Lung (tissue), 12 donors: Measurements from ENCODE around the gene TMEM121B. TPM values are rescaled to one million over a fixed set of nuclear protein-coding genes. Genes with fewer than 3 reads are reported as not detected.

ENCODE experiments used
- ATAC-seq: fragments of 200-7000 bp; cut with Tn5 transposase; one replicate; pipeline ENCODE4 v1.9.1; 2020; ENCODE audit warnings: moderate number of reproducible peaks; ENCODE audit not compliant: insufficient read depth, low FRiP score
- DNase-seq, 3 donors: peaks; one replicate each; pipeline ENCODE4 v3.0.0-alpha.2; 2013 to 2017
- H3K27ac ChIP-seq, 2 donors: one replicate each; pipeline ENCODE4 v1.5.1; 2013; ENCODE audit warnings: mild to moderate bottlenecking in 2 of 2, moderate library complexity in 2 of 2, control low read depth in 1 of 2, inconsistent platforms in 1 of 2, low read depth in 1 of 2, low read length in 1 of 2
- H3K27me3 ChIP-seq, 3 donors: one replicate each; pipeline ENCODE4 v1.5.1; 2013; ENCODE audit warnings: low read length in 2 of 3; ENCODE audit not compliant: control insufficient read depth in 3 of 3, insufficient read depth in 3 of 3
- H3K36me3 ChIP-seq, 4 donors: one replicate each; pipeline ENCODE4 v1.5.1; 2013; ENCODE audit warnings: low read length in 4 of 4, mild to moderate bottlenecking in 1 of 4, moderate library complexity in 1 of 4; ENCODE audit not compliant: control insufficient read depth in 4 of 4, insufficient read depth in 4 of 4
- H3K4me1 ChIP-seq, 5 donors: one replicate each; pipeline ENCODE4 v1.5.1; 2013; ENCODE audit warnings: low read length in 5 of 5, mild to moderate bottlenecking in 2 of 5, moderate library complexity in 1 of 5; ENCODE audit not compliant: control insufficient read depth in 5 of 5, insufficient read depth in 5 of 5
- H3K4me3 ChIP-seq: one replicate; pipeline ENCODE4 v1.5.1; 2013; ENCODE audit warnings: mild to moderate bottlenecking, control low read depth, moderate library complexity
- H3K9ac ChIP-seq, 2 donors: one replicate each; pipeline ENCODE4 v1.5.1; 2013; ENCODE audit warnings: low read length in 2 of 2, control low read depth in 1 of 2; ENCODE audit not compliant: insufficient read depth in 1 of 2
- H3K9me3 ChIP-seq, 4 donors: one replicate each; pipeline ENCODE4 v1.5.1; 2013; ENCODE audit warnings: low read length in 3 of 4, mild to moderate bottlenecking in 1 of 4, moderate library complexity in 1 of 4; ENCODE audit not compliant: control insufficient read depth in 4 of 4, insufficient read depth in 3 of 4
- CTCF ChIP-seq: IDR thresholded peaks from 2 replicates; pipeline ENCODE4 v1.5.1; 2012; ENCODE audit warnings: mild to moderate bottlenecking; ENCODE audit errors: control extremely low read depth, extremely low read depth
- WGBS, 2 donors: extraction: QIAGEN DNeasy Blood & Tissue Kit; methylation state at CpG; one replicate each; pipeline ENCODE4 v1.1.7; 2013; 5-methylcytosine and 5-hydroxymethylcytosine counted together
- polyA plus RNA-seq, 2 donors: library from polyadenylated mRNA; stranded (reverse); fragments of 200-250 nt; gene quantifications; one replicate each; pipeline ENCODE4 v1.2.1, GENCODE V29; 2013
- total RNA-seq, 2 donors: library from RNA; depleted of rRNA in 1 of 2; stranded (reverse); fragments of >200 nt in 1 of 2; gene quantifications; one replicate each; pipeline ENCODE4 v1.2.1, GENCODE V29; 2014 to 2021
- donor health status: control.
- donor health status: control.
- donor health status: Bipolar disorder and iron deficiency.
- donor health status: healthy.
- donor health status: DM: yes; HTN: yes; CAD: no.

Gene TMEM121B
- total and polyA plus RNA-seq, 4 donors: 0.26 to 1.4 (median 0.56) TPM

- Histone ChIP-seq H3K9me3 (no peaks in the 10 kb centered on the region), H3K36me3 (peaks cover 6 to 76% (median 14%) of the 10 kb centered on the region in 4 donors), H3K27ac (no peak overlapping the region), H3K27me3 (no peaks in the 10 kb centered on the region), H3K4me3 (no peak overlapping the region), H3K4me1 (peaks cover 0 to 9% (median 0%) of the 10 kb centered on the region in 5 donors), H3K9ac (no peak overlapping the region)
- WGBS, 2 donors: 67 to 83% methylated on average over 7 of the region's 7 CpGs
- no peak for TF ChIP-seq CTCF
- no peak for DNase-seq
- no peak for ATAC-seq
Measured at GRCh38 chr22:17102297-17102667, 18.9 kb downstream of the TMEM121B start.

- Histone ChIP-seq H3K27ac (no peak overlapping the region), H3K27me3 (no peaks in the 10 kb centered on the region), H3K4me1 (peaks cover 0 to 9% (median 0%) of the 10 kb centered on the region in 5 donors), H3K36me3 (peaks cover 6 to 70% (median 14%) of the 10 kb centered on the region in 4 donors), H3K9ac (no peak overlapping the region), H3K9me3 (no peaks in the 10 kb centered on the region), H3K4me3 (no peak overlapping the region)
- no peak for DNase-seq
- 76 to 86% methylated on average over 14 of the region's 14 CpGs for WGBS, 2 donors
- TF ChIP-seq CTCF: no peak
- no peak for ATAC-seq
Measured at GRCh38 chr22:17101475-17102296, 19.5 kb downstream of the TMEM121B start.

- H3K4me1 ChIP-seq: peaks cover 0 to 9% (median 0%) of the 10 kb centered on the region in 5 donors
- no peak overlapping the region for H3K9ac ChIP-seq
- DNase-seq: no peak
- 46 to 64% methylated on average over 6 of the region's 6 CpGs for WGBS, 2 donors
- H3K9me3 ChIP-seq: no peaks in the 10 kb centered on the region
- TF ChIP-seq CTCF: no peak
- no peaks in the 10 kb centered on the region for H3K27me3 ChIP-seq
- peaks cover 4 to 63% (median 13%) of the 10 kb centered on the region in 4 donors for H3K36me3 ChIP-seq
- ATAC-seq: no peak
- no peak overlapping the region for H3K27ac ChIP-seq
- no peak overlapping the region for H3K4me3 ChIP-seq
Measured at GRCh38 chr22:17100621-17101020, 20.5 kb downstream of the TMEM121B start.
